ENCODE measurements around the gene LCE3E.
"Not testable (repeated sequence)": the region's sequence is repeated elsewhere in the genome, so short reads cannot be mapped to it uniquely, and the experiment has no call there.

LCE3E gene

GRCh38 chr1:152566681-152567080 lies at the start of gene LCE3E:
Gene LCE3E, minus strand, starts transcription at chr1:152566780. Its CDS starts 572 bp downstream, at chr1:152566208.
- Histone ChIP-seq H3K27ac (ENCODE audit: low read length) (no peak within 1 kb of the TSS), H3K9me3 (ENCODE audit: control insufficient read depth, insufficient read depth, low read length) (peaks cover 6% of the 10 kb centered on the region), H3K4me1 (ENCODE audit: control insufficient read depth, insufficient read depth, low read length) (no peaks in the 10 kb centered on the region; the same call in 1 of the 2 replicates), H3K36me3 (ENCODE audit: control insufficient read depth, insufficient read depth, low read length) (no peaks in the 10 kb centered on the region), H3K27me3 (ENCODE audit: control insufficient read depth, insufficient read depth, low read length) (no peaks in the 10 kb centered on the region), H3K4me3 (ENCODE audit: low read length) (no peak within 1 kb of the TSS)
- DNase-seq (ENCODE audit: low read depth, low spot score) = no peak
- WGBS (ENCODE audit: insufficient coverage, insufficient read length) = no CpG with 5 or more reads among the region's 1 CpG

GRCh38 chr1:152613511-152613910 lies 46.9 kb upstream of the LCE3E start, which contains the start of gene LCE3B:
Gene LCE3B, plus strand, starts transcription at chr1:152613811. Its CDS starts 0 bp downstream, at chr1:152613811.
- Histone ChIP-seq H3K9me3 (ENCODE audit: control insufficient read depth, insufficient read depth, low read length) (no peaks in the 10 kb centered on the region), H3K4me1 (ENCODE audit: control insufficient read depth, insufficient read depth, low read length) (no peaks in the 10 kb centered on the region), H3K27ac (ENCODE audit: low read length) (no peak within 1 kb of the TSS), H3K36me3 (ENCODE audit: control insufficient read depth, insufficient read depth, low read length) (no peaks in the 10 kb centered on the region), H3K27me3 (ENCODE audit: control insufficient read depth, insufficient read depth, low read length) (no peaks in the 10 kb centered on the region), H3K4me3 (ENCODE audit: low read length) (no peak within 1 kb of the TSS)
- no CpG with 5 or more reads among the region's 1 CpG for WGBS (ENCODE audit: insufficient coverage, insufficient read length)
- no peak for DNase-seq (ENCODE audit: low read depth, low spot score)

GRCh38 chr1:152599934-152600333 lies 33.4 kb upstream of the LCE3E start, which contains the start of gene LCE3C:
Gene LCE3C, plus strand, starts transcription at chr1:152600234. Its CDS starts 498 bp downstream, at chr1:152600732.
- WGBS (ENCODE audit: insufficient coverage, insufficient read length) = no CpG with 5 or more reads among the region's 4 CpGs
- H3K27me3 ChIP-seq (ENCODE audit: control insufficient read depth, insufficient read depth, low read length) = no peaks in the 10 kb centered on the region
- no peak within 1 kb of the TSS for H3K27ac ChIP-seq (ENCODE audit: low read length)
- no peak within 1 kb of the TSS for H3K4me3 ChIP-seq (ENCODE audit: low read length)
- H3K9me3 ChIP-seq (ENCODE audit: control insufficient read depth, insufficient read depth, low read length) = no peaks in the 10 kb centered on the region
- DNase-seq (ENCODE audit: low read depth, low spot score) = no peak
- no peaks in the 10 kb centered on the region for H3K36me3 ChIP-seq (ENCODE audit: control insufficient read depth, insufficient read depth, low read length)
- H3K4me1 ChIP-seq (ENCODE audit: control insufficient read depth, insufficient read depth, low read length) = no peaks in the 10 kb centered on the region

- Histone ChIP-seq H3K4me1 (ENCODE audit: control insufficient read depth, insufficient read depth, low read length) (no peaks in the 10 kb centered on the region), H3K27ac (ENCODE audit: low read length) (no peak overlapping the region), H3K4me3 (ENCODE audit: low read length) (no peak overlapping the region), H3K9me3 (ENCODE audit: control insufficient read depth, insufficient read depth, low read length) (no peaks in the 10 kb centered on the region), H3K27me3 (ENCODE audit: control insufficient read depth, insufficient read depth, low read length) (no peaks in the 10 kb centered on the region), H3K36me3 (ENCODE audit: control insufficient read depth, insufficient read depth, low read length) (no peaks in the 10 kb centered on the region)
- no CpG with 5 or more reads among the region's 2 CpGs for WGBS (ENCODE audit: insufficient coverage, insufficient read length)
- DNase-seq (ENCODE audit: low read depth, low spot score) = no peak
Observed at GRCh38 chr1:152596986-152597385, 30.4 kb upstream of the LCE3E start.

GRCh38 chr1:152585586-152585985 lies 19.0 kb upstream of the LCE3E start:
- no peaks in the 10 kb centered on the region for H3K27me3 ChIP-seq (ENCODE audit: control insufficient read depth, insufficient read depth, low read length)
- DNase-seq (ENCODE audit: low read depth, low spot score) = no peak

GRCh38 chr1:152582647-152583046 lies 16.1 kb upstream of the LCE3E start:
- no peaks in the 10 kb centered on the region for H3K36me3 ChIP-seq (ENCODE audit: control insufficient read depth, insufficient read depth, low read length)
- WGBS (ENCODE audit: insufficient coverage, insufficient read length) = no CpG with 5 or more reads among the region's 1 CpG
- peaks cover 8% of the 10 kb centered on the region for H3K9me3 ChIP-seq (ENCODE audit: control insufficient read depth, insufficient read depth, low read length)

More at GRCh38 chr1:152585586-152585985, 19.0 kb upstream of the LCE3E start:
- WGBS (ENCODE audit: insufficient coverage, insufficient read length) = no CpG with 5 or more reads among the region's 1 CpG
- no peaks in the 10 kb centered on the region for H3K9me3 ChIP-seq (ENCODE audit: control insufficient read depth, insufficient read depth, low read length)
- no peak overlapping the region for H3K4me3 ChIP-seq (ENCODE audit: low read length)
- no peaks in the 10 kb centered on the region for H3K36me3 ChIP-seq (ENCODE audit: control insufficient read depth, insufficient read depth, low read length)
- no peak overlapping the region for H3K27ac ChIP-seq (ENCODE audit: low read length)
- no peaks in the 10 kb centered on the region for H3K4me1 ChIP-seq (ENCODE audit: control insufficient read depth, insufficient read depth, low read length)

GRCh38 chr1:152580433-152580832 lies 13.9 kb upstream of the LCE3E start, which contains the start of gene LCE3D:
Gene LCE3D, minus strand, starts transcription at chr1:152580516. Its CDS starts 580 bp downstream, at chr1:152579936.
- H3K27ac ChIP-seq (ENCODE audit: low read length) = no peak within 1 kb of the TSS
- H3K36me3 ChIP-seq (ENCODE audit: control insufficient read depth, insufficient read depth, low read length) = no peaks in the 10 kb centered on the region
- peaks cover 8% of the 10 kb centered on the region for H3K9me3 ChIP-seq (ENCODE audit: control insufficient read depth, insufficient read depth, low read length)
- DNase-seq (ENCODE audit: low read depth, low spot score) = no peak
- no CpG with 5 or more reads among the region's 4 CpGs for WGBS (ENCODE audit: insufficient coverage, insufficient read length)
- H3K4me1 ChIP-seq (ENCODE audit: control insufficient read depth, insufficient read depth, low read length) = no peaks in the 10 kb centered on the region
- no peak within 1 kb of the TSS for H3K4me3 ChIP-seq (ENCODE audit: low read length)
- H3K27me3 ChIP-seq (ENCODE audit: control insufficient read depth, insufficient read depth, low read length) = no peaks in the 10 kb centered on the region

More at GRCh38 chr1:152582647-152583046, 16.1 kb upstream of the LCE3E start:
- Histone ChIP-seq H3K4me1 (ENCODE audit: control insufficient read depth, insufficient read depth, low read length) (no peaks in the 10 kb centered on the region), H3K27me3 (ENCODE audit: control insufficient read depth, insufficient read depth, low read length) (no peaks in the 10 kb centered on the region), H3K4me3 (ENCODE audit: low read length) (no peak overlapping the region), H3K27ac (ENCODE audit: low read length) (no peak overlapping the region)
- DNase-seq (ENCODE audit: low read depth, low spot score) = no peak

- no CpG with 5 or more reads among the region's 9 CpGs for WGBS (ENCODE audit: insufficient coverage, insufficient read length)
- H3K4me1 ChIP-seq (ENCODE audit: control insufficient read depth, insufficient read depth, low read length); H3K9me3 ChIP-seq (ENCODE audit: control insufficient read depth, insufficient read depth, low read length); DNase-seq (ENCODE audit: low read depth, low spot score); H3K27me3 ChIP-seq (ENCODE audit: control insufficient read depth, insufficient read depth, low read length); H3K36me3 ChIP-seq (ENCODE audit: control insufficient read depth, insufficient read depth, low read length); H3K27ac ChIP-seq (ENCODE audit: low read length); H3K4me3 ChIP-seq (ENCODE audit: low read length): not testable (repeated sequence)
Observed at GRCh38 chr1:152579526-152579925, 12.9 kb upstream of the LCE3E start.

- H3K4me1 ChIP-seq (ENCODE audit: control insufficient read depth, insufficient read depth, low read length) = no peaks in the 10 kb centered on the region
Observed at GRCh38 chr1:152577168-152577567, 10.6 kb upstream of the LCE3E start.

GRCh38 chr1:152565535-152566215 lies 905 bp downstream of the LCE3E start:
- no peaks in the 10 kb centered on the region for H3K36me3 ChIP-seq (ENCODE audit: control insufficient read depth, insufficient read depth, low read length)
- H3K4me3 ChIP-seq (ENCODE audit: low read length) = no peak overlapping the region
- no peaks in the 10 kb centered on the region for H3K27me3 ChIP-seq (ENCODE audit: control insufficient read depth, insufficient read depth, low read length)
- no peak overlapping the region for H3K27ac ChIP-seq (ENCODE audit: low read length)
- no peaks in the 10 kb centered on the region; the same call in 1 of the 2 replicates for H3K4me1 ChIP-seq (ENCODE audit: control insufficient read depth, insufficient read depth, low read length)
- no peak for DNase-seq (ENCODE audit: low read depth, low spot score)
- WGBS (ENCODE audit: insufficient coverage, insufficient read length) = no CpG with 5 or more reads among the region's 14 CpGs
- H3K9me3 ChIP-seq (ENCODE audit: control insufficient read depth, insufficient read depth, low read length) = peaks cover 5% of the 10 kb centered on the region

More at GRCh38 chr1:152577168-152577567, 10.6 kb upstream of the LCE3E start:
- Histone ChIP-seq H3K27me3 (ENCODE audit: control insufficient read depth, insufficient read depth, low read length) (no peaks in the 10 kb centered on the region), H3K36me3 (ENCODE audit: control insufficient read depth, insufficient read depth, low read length) (no peaks in the 10 kb centered on the region), H3K27ac (ENCODE audit: low read length) (no peak overlapping the region), H3K4me3 (ENCODE audit: low read length) (no peak overlapping the region), H3K9me3 (ENCODE audit: control insufficient read depth, insufficient read depth, low read length) (peaks cover 13% of the 10 kb centered on the region)
- no CpG with 5 or more reads among the region's 2 CpGs for WGBS (ENCODE audit: insufficient coverage, insufficient read length)
- DNase-seq (ENCODE audit: low read depth, low spot score) = no peak

All from iPS DF 6.9 (cell line).